Transverse colon (tissue), 3 donors: Measurements from ENCODE around the gene ATG2A.

Source experiments
- CTCF ChIP-seq, 5 experiments: fragments of 200-600 bp in 3 of 5; fragments of 450-650 bp in 2 of 5; sonication (generic) in 3 of 5; IDR thresholded peaks; 1 replicate in 2 of 5; 2 replicates in 3 of 5; pipeline ENCODE4 v1.5.1; 2016 to 2017; ENCODE audit warnings: antibody characterized with exemption in 5 of 5, inconsistent platforms in 3 of 5, mild to moderate bottlenecking in 2 of 5, moderate library complexity in 1 of 5
- EP300 ChIP-seq: sonication (generic); formaldehyde crosslinking; IDR thresholded peaks from one replicate; pipeline ENCODE4 v1.6.1; 2017; ENCODE audit warnings: antibody characterized with exemption, low read depth

- no peak for TF ChIP-seq CTCF (IDR thresholded peaks at IDR 0.05)
- TF ChIP-seq EP300, result no peak
Measured at GRCh38 chr11:64931290-64931689, 14.3 kb upstream of the ATG2A start.
